Tibial nerve (tissue), 4 donors: ENCODE measurements around the gene LETM1. TPM values are rescaled to one million over a fixed set of nuclear protein-coding genes. Genes with fewer than 3 reads are reported as not detected.

ENCODE experiments used
- DNase-seq, 2 donors: peaks; one replicate each; pipeline ENCODE4 v3.0.0-alpha.2; 2019; ENCODE audit warnings: low spot score in 2 of 2
- H3K27ac ChIP-seq, 4 donors: fragments of 200-600 bp; sonication (generic) in 3 of 4; one replicate each; pipeline ENCODE4 v1.5.1; 2017 to 2019; ENCODE audit warnings: mild to moderate bottlenecking in 1 of 4
- H3K27me3 ChIP-seq, 2 donors: fragments of 200-600 bp; sonication (generic) in 1 of 2; one replicate each; pipeline versions ENCODE4 v1.5.1 to v1.6.0; 2017 to 2019
- H3K36me3 ChIP-seq, 3 donors: fragments of 200-600 bp; sonication (generic); one replicate each; pipeline ENCODE4 v1.5.1; 2018 to 2019
- H3K4me1 ChIP-seq, 4 donors: fragments of 200-600 bp; sonication (generic) in 3 of 4; one replicate each; pipeline ENCODE4 v1.5.1; 2017 to 2019
- H3K4me3 ChIP-seq, 4 donors: fragments of 200-600 bp; sonication (generic) in 3 of 4; one replicate each; pipeline ENCODE4 v1.5.1; 2017 to 2019; ENCODE audit warnings: mild to moderate bottlenecking in 1 of 4, moderate library complexity in 1 of 4
- H3K9me3 ChIP-seq, 4 donors: fragments of 200-600 bp; sonication (generic) in 3 of 4; one replicate each; pipeline ENCODE4 v1.5.1; 2017 to 2019
- EP300 ChIP-seq, 2 donors: sonication (generic); formaldehyde crosslinking; IDR thresholded peaks; one replicate each; pipeline ENCODE4 v1.6.1; 2017; ENCODE audit warnings: antibody characterized with exemption in 2 of 2, mild to moderate bottlenecking in 1 of 2
- POLR2A ChIP-seq, 2 donors: fragments of 450-650 bp; IDR thresholded peaks; one replicate each; pipeline ENCODE4 v1.6.1; 2017; ENCODE audit warnings: antibody characterized with exemption in 2 of 2, mild to moderate bottlenecking in 2 of 2, moderate library complexity in 2 of 2
- WGBS, 2 donors: methylation state at CpG; one replicate each; pipeline ENCODE4 v1.1.5; 2018; 5-methylcytosine and 5-hydroxymethylcytosine counted together
- total RNA-seq, 4 donors: library from RNA; depleted of rRNA; stranded (reverse); fragments of >200 nt; gene quantifications; one replicate each; pipeline ENCODE4 v1.1.0, GENCODE V29; 2016
- TF ChIP-seq, protein P1 (sequence below), 5 experiments: fragments of 200-600 bp in 3 of 5; fragments of 450-650 bp in 2 of 5; sonication (generic) in 3 of 5; IDR thresholded peaks; one replicate each; pipeline ENCODE4 v1.5.1; 2016 to 2019; ENCODE audit warnings: antibody characterized with exemption in 5 of 5, mild to moderate bottlenecking in 3 of 5, moderate library complexity in 2 of 5

The LETM1 gene
- total RNA-seq, 4 donors from 2014 or later, result 53.5 to 85.5 (median 68.6) TPM

DNA sequence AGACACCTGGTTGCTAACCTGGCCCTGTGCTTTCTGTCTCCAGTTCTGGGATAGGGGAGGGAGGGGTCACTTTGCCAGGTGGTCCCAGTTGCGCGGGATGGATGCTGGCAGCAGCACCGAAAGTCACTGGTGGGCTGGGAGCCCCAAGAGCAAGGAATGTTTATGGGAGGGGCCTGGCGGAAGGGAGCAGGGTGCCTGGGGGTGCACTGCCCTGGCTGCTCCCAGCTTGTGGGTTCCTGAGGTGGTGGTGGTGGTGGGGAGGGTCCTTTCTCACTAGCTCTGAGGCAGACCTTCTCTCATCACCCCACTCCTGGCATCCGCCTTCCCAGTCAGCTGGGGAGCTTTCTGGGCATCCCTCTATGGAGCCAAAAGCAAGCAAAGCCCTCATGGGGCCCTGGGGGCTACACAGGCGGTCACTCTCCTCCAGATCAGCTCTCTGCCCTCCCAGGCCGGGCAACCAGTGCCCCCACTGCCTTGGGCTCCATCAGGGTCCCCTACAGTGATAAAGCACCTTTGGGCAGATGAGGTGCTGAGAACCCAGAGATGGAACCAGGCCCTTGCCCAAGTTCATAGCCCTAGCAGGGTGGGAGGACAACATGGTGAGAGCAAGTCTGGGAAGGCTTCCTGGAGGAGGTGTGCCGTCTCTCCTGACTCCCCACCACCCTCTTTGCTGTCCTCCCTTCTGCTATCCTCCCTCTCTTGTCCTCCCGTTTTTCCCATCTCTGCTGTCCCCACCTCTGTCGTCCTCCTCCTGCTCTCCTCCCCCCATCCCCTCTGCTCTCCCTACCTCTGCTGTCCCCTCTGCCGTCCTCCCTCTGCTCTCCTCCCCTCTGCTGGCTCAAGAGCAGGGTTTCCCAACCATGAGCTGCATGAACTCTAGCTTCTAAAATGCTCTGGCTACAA is 46.9 kb downstream of the LETM1 start:
- Histone ChIP-seq H3K27me3 (no peaks in the 10 kb centered on the region), H3K4me3 (no peak overlapping the region), H3K4me1 (no peaks in the 10 kb centered on the region), H3K9me3 (no peaks in the 10 kb centered on the region), H3K36me3 (peaks cover 0 to 33% (median 0%) of the 10 kb centered on the region in 3 donors), H3K27ac (no peak overlapping the region)
- TF ChIP-seq POLR2A (IDR thresholded peaks at IDR 0.05), result no peak
- no peak for TF ChIP-seq EP300 (IDR thresholded peaks at IDR 0.05)
- TF ChIP-seq, protein P1, sequence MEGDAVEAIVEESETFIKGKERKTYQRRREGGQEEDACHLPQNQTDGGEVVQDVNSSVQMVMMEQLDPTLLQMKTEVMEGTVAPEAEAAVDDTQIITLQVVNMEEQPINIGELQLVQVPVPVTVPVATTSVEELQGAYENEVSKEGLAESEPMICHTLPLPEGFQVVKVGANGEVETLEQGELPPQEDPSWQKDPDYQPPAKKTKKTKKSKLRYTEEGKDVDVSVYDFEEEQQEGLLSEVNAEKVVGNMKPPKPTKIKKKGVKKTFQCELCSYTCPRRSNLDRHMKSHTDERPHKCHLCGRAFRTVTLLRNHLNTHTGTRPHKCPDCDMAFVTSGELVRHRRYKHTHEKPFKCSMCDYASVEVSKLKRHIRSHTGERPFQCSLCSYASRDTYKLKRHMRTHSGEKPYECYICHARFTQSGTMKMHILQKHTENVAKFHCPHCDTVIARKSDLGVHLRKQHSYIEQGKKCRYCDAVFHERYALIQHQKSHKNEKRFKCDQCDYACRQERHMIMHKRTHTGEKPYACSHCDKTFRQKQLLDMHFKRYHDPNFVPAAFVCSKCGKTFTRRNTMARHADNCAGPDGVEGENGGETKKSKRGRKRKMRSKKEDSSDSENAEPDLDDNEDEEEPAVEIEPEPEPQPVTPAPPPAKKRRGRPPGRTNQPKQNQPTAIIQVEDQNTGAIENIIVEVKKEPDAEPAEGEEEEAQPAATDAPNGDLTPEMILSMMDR (IDR thresholded peaks at IDR 0.05), result no peak
- 74 to 79% methylated on average over 9 to 11 of the region's 11 CpGs for WGBS, 2 donors
- no peak for DNase-seq

DNA sequence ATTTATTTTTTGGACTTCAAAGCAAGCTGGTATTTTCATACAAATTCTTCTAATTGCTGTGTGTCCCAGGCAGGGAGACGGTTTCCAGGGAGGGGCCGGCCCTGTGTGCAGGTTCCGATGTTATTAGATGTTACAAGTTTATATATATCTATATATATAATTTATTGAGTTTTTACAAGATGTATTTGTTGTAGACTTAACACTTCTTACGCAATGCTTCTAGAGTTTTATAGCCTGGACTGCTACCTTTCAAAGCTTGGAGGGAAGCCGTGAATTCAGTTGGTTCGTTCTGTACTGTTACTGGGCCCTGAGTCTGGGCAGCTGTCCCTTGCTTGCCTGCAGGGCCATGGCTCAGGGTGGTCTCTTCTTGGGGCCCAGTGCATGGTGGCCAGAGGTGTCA is 47.6 kb downstream of the LETM1 start:
- no peaks in the 10 kb centered on the region for H3K4me1 ChIP-seq
- H3K27me3 ChIP-seq, result no peaks in the 10 kb centered on the region
- H3K36me3 ChIP-seq, result peaks cover 0 to 33% (median 0%) of the 10 kb centered on the region in 3 donors
- H3K27ac ChIP-seq, result no peak overlapping the region
- 78 to 82% methylated on average over 6 of the region's 6 CpGs for WGBS, 2 donors
- H3K9me3 ChIP-seq, result no peaks in the 10 kb centered on the region
- DNase-seq, result no peak
- H3K4me3 ChIP-seq, result no peak overlapping the region
- TF ChIP-seq, protein P1 (IDR thresholded peaks at IDR 0.05), result no peak
- TF ChIP-seq EP300 (IDR thresholded peaks at IDR 0.05) (no peak), POLR2A (IDR thresholded peaks at IDR 0.05) (no peak)

DNA sequence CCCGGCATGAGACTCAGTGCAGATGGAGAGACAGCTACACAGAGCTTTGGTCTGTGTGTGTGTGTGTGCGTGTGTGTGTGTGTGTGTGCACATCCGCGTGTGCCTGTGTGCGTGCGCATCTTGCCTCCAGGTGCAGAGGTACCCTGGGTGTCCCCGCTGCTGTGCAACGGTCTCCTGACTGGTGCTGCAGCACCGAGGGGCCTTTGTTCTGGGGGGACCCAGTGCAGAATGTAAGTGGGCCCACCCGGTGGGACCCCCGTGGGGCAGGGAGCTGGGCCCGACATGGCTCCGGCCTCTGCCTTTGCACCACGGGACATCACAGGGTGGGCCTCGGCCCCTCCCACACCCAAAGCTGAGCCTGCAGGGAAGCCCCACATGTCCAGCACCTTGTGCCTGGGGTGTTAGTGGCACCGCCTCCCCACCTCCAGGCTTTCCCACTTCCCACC is 48.6 kb downstream of the LETM1 start:
- Histone ChIP-seq H3K4me1 (no peaks in the 10 kb centered on the region), H3K36me3 (peaks cover 0 to 26% (median 0%) of the 10 kb centered on the region in 3 donors), H3K9me3 (no peaks in the 10 kb centered on the region), H3K27me3 (no peaks in the 10 kb centered on the region), H3K4me3 (no peak overlapping the region), H3K27ac (no peak overlapping the region)
- no peak for DNase-seq
- no peak for TF ChIP-seq EP300 (IDR thresholded peaks at IDR 0.05)
- TF ChIP-seq, protein P1 (IDR thresholded peaks at IDR 0.05), result no peak
- TF ChIP-seq POLR2A (IDR thresholded peaks at IDR 0.05), result no peak
- WGBS, 2 donors, result 79 to 84% methylated on average over 13 to 15 of the region's 16 CpGs

DNA sequence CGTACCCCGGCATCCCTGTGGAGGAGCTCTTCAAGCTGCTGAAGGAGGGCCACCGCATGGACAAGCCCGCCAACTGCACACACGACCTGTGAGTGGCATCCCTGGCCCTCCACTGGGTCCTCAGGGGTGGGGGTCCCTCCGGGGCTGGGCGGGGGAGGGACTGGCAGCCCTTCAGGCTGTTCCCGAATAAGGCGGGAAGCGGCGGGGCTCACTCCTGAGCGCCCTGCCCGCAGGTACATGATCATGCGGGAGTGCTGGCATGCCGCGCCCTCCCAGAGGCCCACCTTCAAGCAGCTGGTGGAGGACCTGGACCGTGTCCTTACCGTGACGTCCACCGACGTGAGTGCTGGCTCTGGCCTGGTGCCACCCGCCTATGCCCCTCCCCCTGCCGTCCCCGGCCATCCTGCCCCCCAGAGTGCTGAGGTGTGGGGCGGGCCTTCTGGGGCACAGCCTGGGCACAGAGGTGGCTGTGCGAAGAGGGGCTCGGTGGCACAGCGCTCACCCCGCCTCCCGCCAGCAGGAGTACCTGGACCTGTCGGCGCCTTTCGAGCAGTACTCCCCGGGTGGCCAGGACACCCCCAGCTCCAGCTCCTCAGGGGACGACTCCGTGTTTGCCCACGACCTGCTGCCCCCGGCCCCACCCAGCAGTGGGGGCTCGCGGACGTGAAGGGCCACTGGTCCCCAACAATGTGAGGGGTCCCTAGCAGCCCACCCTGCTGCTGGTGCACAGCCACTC is 49.2 kb downstream of the LETM1 start:
- H3K27ac ChIP-seq, result no peak overlapping the region
- WGBS, 2 donors, result 83 to 85% methylated on average over 8 to 28 of the region's 41 CpGs
- no peaks in the 10 kb centered on the region for H3K27me3 ChIP-seq
- no peak for DNase-seq
- no peak overlapping the region for H3K4me3 ChIP-seq
- H3K4me1 ChIP-seq, result no peaks in the 10 kb centered on the region
- TF ChIP-seq POLR2A (IDR thresholded peaks at IDR 0.05) (no peak), EP300 (IDR thresholded peaks at IDR 0.05) (no peak)
- TF ChIP-seq, protein P1 (IDR thresholded peaks at IDR 0.05), result no peak
- H3K9me3 ChIP-seq, result no peaks in the 10 kb centered on the region
- H3K36me3 ChIP-seq, result peaks cover 0 to 24% (median 0%) of the 10 kb centered on the region in 3 donors

DNA sequence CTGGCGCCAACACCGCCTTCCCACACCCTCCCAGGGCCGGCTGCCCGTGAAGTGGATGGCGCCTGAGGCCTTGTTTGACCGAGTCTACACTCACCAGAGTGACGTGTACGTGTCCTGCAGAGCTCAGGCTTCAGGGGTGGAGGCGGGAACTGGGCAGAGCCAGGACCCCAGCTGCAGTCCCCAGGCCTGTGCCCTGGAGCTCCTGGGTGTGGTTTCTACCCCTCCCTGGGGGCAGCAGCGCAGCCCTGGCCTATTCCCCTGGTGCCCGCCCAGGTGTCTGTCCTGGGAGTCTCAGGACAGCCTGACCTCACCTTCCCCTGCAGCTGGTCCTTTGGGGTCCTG is 49.8 kb downstream of the LETM1 start:
- no peaks in the 10 kb centered on the region for H3K4me1 ChIP-seq
- 40 to 83% methylated on average over 1 to 11 of the region's 11 CpGs for WGBS, 2 donors
- no peaks in the 10 kb centered on the region for H3K27me3 ChIP-seq
- TF ChIP-seq, protein P1 (IDR thresholded peaks at IDR 0.05), result no peak
- no peak for TF ChIP-seq POLR2A (IDR thresholded peaks at IDR 0.05)
- TF ChIP-seq EP300 (IDR thresholded peaks at IDR 0.05), result no peak
- H3K27ac ChIP-seq, result no peak overlapping the region
- no peaks in the 10 kb centered on the region for H3K9me3 ChIP-seq
- H3K36me3 ChIP-seq, result peaks cover 0 to 18% (median 0%) of the 10 kb centered on the region in 3 donors
- DNase-seq, result no peak
- no peak overlapping the region for H3K4me3 ChIP-seq
